GM19035 (cell line): ENCODE results near the gene GMDS.

Source experiments
- ATAC-seq: cut with Tn5 transposase; IDR thresholded peaks from one replicate; pipeline ENCODE4 v1.9.1; 2021; ENCODE audit not compliant: unreplicated experiment

Gene GMDS

DNA sequence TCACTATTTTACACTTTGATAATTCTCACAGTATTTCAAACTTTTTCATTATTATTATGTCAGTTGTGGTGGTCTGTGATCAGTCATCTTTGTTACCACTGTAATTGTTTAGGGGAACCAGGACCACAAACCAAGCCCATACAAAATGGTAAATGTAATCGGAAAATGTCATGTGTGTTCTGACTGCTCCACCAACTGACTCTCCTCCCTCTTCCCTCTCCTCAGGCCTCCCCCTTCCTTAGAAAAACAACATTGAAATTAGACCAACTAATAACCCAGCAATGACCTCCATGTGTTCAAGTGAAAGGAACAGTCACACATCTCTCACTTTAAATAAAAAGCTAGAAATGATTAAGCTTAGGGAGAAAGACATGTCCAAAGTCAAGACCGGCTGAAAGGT, 63.8 kb downstream of the GMDS start:
- ATAC-seq = no peak

DNA sequence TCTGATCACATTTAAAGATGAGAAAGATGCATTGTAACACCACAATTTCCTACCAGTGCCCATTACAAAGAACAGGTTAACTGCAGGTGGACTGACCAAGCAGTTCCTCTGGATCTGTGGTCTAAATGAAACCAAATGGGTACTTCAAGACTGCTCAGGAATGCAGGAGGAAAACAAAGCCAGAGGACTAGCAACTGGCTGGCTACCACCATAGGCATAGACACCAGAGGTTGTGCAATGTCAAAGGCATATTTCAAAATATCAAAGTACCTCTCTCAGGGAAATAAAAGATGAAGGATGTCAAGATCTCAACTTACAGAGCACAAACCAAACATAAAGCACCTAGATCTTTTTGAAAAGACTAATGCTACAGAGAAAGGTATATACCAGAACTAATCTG, 65.5 kb downstream of the GMDS start:
- ATAC-seq = no peak

DNA sequence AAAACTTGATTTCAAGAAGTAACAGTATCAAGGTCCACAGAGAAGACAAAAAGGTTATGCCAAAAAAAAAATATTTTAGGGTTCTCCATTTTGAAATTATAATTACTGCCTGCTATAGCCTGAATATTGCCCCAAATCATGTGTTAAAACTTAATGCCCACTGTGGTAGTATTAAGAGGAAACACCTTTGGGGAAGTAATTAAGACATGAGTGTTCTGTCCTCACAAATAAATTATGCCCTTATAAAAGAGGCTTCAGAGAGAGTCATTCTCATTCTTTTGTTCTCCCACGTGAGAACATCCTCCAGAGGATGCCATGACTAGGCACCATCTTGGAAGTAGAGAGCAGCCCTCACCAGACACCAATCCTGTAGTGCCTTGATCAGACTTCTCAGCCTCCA, 66.2 kb downstream of the GMDS start:
- no peak for ATAC-seq

DNA sequence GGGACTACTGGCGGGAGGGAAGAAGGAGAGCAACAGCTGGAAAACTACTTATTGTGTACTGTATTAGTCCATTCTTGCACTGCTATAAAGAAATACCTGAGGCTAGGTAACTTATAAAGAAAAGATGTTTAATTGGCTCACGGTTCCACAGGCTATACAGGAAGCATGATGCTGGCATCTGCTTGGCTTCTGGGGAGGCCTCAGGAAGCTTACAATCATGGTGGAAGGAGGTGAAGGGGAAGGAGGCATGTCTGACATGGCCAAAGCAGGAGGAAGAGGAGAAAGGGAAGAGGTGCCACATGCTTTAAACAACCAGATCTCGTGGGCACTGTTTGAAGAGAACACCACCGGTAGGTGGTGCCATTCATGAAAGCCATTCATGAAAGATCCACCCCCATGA, 67.3 kb downstream of the GMDS start:
- ATAC-seq = no peak

DNA sequence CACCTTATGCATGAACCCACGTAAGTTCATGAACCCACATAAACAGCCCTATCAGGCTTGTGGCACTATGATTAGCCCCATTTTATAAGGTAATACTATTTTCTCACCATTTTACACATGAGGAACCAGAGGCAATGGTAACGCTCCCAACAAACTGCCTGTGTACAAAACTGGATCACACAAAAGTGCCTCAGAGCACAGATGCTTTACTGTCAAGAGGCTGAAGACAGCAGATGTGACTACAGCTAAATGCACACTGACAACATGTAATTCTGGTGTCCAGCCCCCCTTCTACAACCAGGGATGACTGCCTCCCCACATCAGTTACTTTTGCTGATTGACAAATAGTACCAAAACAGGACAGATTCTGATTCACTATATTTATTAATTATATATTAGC, 69.6 kb downstream of the GMDS start:
- no peak for ATAC-seq

DNA sequence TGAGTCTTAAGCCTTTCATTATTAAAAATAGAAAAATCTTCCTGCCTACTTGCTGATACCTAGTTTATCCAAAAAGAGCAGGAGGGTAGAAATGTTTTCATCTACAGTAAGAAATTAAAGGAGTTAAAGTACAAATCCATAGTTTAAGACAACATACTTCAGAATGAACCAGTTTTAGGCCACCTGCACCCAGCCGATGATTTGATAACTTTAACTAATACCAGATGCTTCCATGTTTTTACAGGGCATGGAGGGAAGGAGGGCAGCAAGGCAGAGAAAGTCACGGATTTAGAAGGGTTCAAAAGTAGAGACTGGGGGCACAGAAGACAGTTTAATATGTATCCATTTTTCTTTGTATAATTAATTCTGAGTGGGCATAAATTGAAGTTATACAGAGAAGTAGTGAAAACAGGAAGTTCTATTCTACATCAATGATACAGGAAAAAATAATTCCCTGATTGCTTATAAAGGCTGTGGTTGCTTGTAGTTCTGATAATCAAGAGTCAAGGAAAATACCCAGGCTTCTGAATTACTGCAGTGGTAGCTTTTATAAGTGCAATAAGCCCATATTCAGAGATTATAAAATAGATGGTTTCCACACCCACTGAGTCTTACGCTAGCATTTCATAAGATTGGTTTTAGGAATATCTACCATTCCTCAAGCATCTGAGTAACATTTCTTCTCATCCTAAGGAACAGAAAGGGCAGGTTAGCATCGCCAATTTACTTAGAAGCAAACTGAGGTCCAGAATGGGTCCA, 72.0 kb downstream of the GMDS start:
- no peak for ATAC-seq

DNA sequence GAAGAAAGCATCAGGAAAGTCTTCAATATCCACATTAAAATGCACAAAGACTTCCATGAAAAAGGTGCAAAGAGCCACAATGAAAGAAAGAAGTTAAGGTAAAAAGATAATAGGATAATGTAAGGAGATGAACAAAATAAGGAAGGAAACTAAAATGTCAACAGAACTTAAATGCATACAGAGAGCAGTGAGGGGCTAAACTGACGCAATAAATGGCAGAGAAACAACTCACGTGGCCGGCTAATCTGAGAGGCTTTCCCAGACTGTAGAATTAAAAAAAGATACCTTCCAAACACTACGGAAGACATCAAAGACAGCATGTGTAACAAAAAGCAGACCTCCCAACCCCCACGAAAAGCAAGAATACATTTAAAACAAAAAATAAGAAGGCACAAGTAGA, 73.7 kb downstream of the GMDS start:
- ATAC-seq = no peak

DNA sequence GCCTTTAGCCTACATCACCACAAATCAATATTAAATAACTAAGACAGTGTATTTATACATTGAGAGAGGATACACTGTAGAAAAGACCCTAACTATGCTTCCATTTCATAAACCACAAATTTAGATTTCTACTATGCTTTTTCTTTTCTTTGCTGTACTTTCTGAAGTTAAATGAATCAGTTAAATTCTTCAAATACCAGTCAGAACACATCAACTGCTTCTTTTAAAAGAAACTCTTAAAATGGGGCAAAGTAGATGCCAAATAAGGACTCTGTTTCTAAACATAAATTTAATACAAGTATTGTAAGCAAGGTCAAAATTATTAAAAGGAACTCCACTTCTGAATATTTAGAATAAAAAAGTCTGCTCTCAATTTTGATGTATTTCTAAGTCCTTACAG, 76.9 kb downstream of the GMDS start:
- no peak for ATAC-seq

DNA sequence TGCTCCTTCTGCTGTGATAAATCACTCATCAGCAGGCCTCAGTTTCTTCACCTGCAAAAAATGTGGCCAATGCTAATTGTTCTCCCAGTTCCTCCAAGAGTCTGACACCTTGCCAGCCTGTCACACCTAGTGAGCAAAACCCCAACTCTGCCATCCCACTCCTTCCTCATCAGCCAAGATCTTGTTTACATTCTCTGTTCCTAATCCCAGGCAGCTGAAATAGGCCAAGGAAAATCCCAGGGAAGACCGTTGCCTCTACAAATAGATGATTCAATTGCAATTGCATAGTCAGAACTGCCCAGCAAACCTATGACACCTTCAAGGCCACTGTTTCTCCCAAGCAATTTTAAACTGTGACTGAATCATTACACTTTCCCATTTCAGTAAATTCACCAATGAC, 78.7 kb downstream of the GMDS start:
- no peak for ATAC-seq

DNA sequence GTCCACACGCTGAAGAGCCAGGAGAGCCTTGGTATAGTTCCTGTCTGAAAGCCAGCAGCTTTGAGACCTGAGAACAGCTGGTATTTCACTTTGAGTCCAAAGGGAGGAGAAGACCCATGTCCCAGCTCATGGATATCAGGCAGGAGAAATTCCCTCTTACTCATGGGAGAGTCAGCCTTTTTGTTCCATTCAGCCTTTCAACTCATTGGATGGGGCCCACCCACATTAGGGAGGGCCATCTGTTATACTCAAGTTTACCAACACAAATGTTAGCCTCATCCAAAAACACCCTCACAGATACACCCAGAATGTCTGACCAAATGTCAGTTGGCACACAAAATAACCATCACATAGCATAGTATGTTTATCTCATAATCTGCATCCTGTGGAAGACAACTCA, 80.1 kb downstream of the GMDS start:
- no peak for ATAC-seq

DNA sequence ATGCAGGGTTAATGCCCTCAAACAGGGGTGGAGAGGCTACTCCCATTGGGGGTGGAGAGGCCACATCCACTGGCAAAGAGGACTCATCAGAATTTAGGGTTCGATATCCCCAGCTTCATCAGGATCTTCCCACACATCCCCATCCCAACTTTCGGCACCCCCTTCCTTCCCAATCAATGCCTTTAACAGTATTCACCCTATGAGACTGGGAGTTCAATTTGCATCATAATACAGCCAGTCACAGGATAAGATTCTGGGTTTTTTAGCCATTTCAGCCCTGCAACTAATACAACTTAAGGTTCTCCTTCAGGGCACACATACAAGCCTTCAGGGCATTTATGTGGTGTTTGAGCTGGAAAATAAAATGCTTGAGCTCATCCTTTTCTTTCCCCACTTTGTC, 80.9 kb downstream of the GMDS start:
- ATAC-seq = no peak

DNA sequence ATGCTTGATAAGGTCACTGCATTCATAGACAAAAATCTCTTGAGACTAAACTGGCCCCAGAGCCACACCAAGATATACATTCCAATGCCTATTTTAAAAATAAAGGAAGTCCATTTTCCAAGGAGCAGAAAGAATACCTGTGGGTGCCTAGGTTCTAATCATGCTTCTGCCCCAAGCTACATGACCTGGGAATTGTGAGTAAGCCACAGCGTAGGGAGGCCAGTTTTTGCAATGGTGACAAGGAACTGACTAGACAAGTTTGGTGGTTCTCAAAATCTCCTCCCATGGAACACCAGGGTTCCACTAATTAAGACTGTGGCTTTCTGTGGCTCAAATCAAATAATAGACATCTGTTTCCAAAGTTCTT, 83.3 kb downstream of the GMDS start:
- ATAC-seq = no peak

DNA sequence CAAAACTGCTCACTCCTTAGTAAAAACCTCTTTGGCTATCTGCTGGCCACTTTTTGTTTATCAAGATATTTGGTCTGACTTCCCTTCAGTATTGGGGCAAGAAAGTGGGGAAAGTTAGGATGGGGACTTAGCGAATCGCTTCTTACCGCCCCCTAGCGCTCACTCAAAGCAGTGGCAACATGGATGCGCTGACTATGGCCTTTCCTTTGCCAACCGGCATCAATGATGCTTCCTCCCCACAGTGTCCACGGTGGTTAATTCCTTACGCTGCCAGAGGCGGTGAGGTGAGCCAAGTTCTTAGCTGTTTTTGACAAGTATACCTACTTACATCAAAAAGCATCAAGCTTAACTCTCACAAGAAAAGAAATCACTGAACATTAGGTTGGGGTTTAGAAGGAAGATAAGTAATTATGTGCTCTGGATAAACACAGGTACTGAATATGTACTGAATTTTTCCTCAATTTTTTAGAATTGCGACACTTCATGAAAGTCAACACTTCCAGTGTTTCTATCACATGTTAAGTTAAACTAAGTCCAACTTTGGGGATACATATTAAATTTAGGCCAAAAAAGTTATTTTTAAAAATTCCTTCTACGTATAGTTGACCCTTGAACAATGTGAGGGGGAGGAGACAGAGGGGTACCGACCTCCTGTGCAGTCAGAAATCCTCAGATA, 86.7 kb downstream of the GMDS start:
- ATAC-seq = no peak

DNA sequence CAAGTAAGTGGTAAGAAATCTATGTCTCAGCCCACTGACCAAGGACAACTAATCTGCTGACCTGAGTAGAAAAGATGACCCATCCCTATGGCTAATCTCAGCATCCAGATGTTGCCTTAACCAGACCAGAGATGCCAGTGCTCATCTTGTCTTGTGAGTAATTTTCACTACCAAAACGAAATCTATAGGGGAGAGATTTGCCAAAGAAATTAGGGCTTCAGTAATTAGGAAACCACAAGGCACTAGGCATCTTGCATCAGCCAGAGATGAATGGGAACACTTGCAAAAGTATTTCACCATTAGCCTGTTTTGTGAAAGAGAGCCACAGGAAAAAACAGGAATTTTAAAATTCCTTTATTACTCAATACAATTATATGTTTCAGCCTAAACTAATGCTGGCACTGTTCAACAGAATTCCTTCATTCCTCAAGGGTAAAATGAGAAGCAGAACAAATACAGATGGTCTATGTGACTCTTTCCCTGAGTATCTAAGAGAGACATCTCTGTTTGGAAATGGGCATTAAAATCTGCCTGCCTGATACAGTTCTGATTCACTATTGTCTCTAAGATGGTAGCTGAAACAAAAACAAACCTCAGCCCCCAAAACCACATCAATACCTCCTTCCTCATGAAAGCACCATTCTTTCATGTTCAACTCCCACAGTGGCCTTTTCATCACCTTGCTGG, 87.8 kb downstream of the GMDS start:
- ATAC-seq = no peak

DNA sequence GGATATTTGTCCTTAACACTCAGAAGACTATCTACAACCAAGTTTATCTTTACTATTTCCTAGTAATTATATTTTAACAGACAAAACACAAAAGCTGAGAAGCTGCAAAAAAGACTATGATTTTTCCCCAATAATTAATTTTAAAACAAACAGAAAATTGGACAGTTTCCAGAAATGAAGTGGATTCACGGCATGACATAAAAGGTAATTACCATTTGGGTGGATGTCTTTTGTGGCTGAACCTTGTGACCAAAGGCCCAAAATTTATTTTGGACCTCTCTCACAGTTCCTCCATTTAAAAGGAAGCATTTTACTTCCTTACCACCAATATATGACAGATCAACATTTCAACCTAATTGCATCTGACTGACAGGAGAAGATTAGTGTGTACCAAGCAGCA, 90.2 kb downstream of the GMDS start:
- ATAC-seq = no peak

DNA sequence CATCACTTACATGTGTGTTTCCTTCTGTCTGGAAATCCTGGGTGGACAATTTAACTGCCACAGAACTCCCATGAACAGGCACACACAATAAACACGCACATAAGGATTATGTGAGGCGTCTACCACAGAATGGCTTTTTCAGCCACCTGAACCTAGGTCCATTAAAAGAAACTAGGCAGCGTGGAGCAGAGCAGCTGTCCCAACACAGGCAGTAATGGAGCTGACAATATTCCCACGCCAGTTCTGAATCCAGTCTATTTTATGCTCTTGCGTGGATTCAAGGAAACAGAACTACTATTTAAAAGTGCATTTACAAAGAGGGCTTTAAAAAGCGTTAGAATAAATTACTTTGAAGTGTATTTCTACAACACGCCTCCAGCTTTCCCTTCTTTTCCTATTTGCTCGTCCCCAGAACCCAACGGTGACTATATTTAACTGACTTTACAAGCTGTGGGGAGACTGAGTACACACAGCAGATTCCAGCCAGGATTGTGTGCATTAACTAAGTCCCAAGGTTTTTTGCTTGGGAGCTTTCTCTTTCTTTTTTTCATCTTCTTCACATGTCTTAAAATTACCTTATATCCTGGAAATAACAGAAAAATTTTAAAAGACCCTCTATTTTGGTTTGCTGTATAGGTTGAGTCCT, 95.9 kb downstream of the GMDS start:
- ATAC-seq = no peak

DNA sequence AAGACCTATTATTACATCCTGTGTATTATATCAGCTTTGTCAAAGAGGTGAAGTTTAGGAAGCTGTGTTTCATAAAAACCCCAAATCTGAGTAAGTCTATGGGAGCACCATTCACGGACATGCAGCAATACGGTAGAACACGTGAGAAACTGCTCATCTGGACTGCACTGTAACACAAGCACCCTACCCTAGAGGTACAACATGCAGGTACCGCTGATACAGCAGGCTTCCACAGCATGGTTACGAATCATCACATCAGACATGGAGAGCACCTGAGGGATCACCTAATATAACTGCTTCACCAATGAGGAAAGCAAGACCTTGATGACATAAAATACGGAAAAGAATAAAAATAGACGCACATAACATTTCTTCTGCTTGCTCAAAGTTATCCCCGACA, 96.7 kb downstream of the GMDS start:
- ATAC-seq = no peak

DNA sequence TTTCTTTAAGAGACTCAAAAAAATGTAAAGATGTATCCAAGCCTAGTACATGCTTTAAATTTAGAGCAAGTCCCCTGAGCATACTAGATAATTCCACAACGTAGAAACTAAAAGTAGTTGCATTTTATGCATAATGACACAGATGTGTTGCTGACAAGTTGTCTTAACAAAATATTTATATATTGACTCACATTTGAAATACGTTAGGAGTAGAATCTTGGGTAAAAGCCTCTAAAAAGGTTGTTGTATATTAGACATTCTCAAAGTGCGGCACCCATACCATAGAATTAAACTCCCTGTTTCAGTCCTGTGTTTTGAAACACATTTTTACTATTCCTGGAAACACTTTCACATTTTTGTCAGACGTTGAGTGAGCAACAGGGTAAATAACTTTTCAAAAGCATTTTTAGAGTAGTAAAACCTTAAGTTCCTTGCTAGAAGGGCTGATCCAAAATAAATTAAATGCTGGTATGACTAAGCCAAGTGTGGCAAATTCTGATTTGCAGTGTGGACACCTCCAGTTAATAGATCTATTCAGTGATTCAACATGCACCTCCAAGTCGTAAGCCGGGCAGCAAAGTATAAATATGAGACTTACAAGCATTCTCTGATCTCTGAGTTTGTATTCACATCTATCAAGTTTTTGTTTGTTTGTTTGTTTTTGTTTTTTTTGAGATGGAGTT, 97.5 kb downstream of the GMDS start:
- no peak for ATAC-seq

DNA sequence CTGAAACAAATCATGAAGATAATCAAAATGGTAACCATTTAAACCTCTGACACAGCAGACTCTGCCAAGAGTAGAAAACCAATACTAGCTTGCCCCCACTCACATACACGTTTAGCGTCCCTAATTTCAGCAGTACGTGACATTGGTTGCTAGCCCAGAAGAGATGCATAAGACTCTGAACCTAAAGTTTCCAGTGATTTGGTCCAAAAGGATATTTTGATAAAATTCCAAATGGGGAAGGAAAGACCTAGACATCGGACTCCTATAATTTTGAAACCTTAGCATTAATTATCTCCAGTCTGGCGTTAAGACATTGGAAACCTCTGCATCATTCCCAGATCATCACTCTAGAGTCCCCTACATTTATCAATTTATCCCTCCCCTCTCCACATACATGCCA, 98.1 kb downstream of the GMDS start:
- no peak for ATAC-seq

DNA sequence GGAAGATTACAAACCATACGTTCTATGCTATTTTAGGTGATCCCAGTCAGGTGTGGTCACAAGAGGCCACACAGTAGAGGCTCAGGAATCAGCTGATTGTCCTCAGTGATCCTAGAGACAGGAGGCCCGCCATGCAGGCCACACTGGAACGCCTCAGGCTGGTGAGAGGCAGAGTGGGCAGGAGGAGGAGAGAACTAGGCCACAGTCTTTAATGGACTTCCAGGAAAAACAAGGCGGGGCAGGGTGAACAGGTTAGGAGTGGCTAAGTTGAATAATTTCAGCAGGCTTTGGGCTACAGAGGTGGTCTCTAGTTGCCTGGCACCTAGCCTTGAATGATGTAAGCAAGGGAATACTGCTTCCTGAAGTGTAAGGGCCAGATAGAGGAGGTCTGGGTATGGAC, 101.2 kb downstream of the GMDS start:
- no peak for ATAC-seq

DNA sequence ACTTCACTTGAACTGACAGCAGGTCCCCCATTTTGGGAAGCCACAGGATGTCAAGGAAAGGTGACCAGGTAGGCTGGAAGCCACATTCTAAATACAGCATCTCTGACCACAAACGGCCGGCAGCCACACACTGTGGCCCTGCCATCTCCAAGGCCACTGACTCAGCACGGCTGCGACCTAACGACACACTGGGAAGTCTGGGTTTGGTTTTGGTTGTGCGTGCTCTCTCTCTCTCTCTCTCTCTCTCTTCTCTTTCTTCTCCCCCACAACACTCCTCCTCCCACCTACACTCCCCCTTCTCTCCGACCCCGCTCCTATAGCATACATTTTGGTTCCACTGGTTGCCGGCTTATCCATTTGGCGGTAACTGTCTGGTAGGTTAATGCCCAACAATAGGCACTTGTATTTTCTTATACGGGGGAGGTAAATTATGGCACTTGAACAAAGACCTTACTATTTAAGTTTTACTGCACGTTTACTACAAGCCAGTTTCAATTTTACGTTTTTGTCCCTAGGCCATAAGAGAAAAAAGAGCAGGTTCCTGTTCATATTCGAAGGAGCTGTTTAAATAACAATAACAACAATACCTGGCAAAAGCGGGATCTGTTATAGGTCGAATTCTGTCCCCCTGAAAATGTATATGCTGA, 103.6 kb downstream of the GMDS start:
- no peak for ATAC-seq
